ENCODE measurements around the gene COL5A2.

The COL5A2 gene

DNA sequence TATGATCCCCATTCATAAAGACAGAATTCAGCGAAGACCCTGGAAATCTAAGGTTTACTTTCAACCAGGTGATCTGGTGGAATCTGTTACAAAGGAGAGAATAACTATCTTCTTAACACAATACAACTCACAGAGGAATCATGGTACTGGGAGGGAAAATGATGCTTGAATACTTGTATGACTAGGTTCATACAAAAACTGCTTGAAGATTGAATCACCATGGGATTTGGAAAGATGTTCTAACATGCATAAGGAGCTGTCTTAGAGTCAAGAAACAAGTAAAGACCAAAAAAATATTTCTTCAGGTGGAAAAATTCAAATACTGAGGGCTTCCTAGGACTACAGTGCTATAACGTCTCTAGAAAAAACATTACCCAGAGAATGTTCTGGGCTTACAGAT, 32.2 kb downstream of the COL5A2 start:
- DNase-seq (ENCODE audit: low read depth in 2 of 2) = no peak

DNA sequence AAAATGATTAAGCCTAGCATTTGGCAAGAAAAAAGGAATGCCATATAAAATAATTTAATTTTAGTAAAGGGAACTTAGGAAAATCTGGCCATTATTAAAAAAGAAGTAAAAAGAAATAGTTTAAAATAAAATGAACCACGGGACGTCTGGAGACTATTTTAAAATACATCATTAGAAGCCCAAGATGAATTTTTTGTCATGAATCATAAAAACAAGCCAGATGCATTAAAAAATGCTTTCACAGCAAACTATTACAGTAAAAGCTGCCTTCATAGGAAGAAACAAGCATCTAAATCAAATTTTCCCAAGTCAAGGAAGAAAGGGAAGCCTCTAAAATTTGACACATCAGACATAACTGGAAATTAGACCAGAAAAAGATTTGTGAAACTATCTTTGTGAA, 33.0 kb downstream of the COL5A2 start:
- DNase-seq (ENCODE audit: low read depth in 2 of 2) = no peak

DNA sequence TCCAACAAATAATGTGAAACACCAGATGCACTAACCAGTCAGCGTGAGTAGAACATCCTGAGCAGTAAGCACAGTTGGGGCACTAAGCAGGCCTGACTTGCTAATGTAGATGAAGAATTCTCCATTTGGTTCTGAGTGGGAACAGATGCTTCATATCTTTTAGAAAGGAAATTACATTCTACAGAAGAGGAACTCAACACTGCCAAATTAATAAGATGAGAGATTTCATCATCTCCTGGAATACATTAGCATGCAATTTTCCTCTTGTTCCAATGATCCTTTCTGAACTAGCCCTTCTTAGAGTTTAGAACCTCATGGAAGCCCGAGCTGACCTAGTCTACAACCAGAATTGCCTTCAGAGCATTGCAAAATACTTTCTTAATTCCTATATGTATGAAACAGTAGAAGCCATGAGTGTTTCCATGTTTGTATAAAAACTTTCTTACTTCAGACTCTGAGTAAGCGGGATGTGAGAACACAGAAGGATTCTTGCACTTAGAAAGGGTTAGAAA, 34.8 kb downstream of the COL5A2 start:
- no peak for DNase-seq (ENCODE audit: low read depth in 2 of 2)

DNA sequence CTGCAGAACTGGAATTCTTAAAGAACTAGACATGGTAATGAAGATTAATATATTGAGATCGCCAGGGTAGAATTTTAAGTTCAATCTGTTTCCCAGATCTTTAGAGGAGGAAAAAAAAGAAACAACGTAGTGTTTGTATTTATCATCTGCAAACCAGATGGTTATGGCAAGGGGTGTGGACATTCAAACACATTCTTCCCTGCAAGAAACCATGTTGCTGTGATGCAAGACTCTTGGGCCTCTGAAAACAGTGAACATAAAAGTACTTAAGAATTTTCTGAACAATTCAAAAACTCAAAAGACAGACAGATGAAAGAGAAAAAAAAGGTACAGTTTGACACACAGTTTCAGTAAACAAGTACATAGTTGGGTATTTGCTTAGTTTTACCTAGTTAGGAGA, 35.6 kb downstream of the COL5A2 start:
- no peak for DNase-seq (ENCODE audit: low read depth in 2 of 2)

DNA sequence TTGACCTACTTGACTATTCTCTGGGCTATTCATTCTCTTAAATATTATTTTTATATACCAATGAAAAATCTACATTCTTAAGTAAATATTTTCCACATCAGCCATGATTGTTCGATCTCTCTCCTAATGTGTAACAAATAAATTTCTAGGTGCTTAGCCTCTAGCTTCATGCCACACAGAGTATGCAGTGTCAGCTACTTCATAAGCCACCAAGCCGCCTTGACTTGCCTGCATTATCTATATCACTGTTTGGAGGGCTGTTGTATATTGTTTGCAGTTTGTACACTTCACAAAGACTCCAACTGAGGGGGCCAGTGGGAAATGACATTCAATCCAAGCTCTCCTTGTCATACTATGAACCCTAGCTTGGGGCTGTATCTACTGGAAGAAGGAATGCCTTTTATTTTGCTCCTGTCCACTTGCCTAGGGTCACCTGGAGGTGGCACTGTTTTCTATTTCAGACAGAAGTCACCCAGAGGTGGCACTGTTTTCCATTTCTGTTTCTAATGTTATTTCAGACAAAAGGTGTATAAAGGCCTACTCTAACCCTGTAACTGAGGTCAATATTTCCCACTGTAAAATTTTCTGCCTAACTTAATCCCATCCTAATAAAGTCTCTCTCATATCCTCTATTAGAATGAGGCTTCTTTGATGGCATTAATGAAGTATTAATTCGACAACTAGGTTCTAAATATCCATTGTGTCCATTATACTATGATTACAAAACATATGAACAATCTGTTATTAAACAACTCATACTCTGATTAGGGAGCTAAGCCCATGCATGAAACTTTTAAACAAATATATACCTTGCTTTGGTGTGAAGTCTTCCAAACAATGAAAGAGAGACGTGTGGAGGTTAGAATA, 36.4 kb downstream of the COL5A2 start:
- no peak for DNase-seq (ENCODE audit: low read depth in 2 of 2)

DNA sequence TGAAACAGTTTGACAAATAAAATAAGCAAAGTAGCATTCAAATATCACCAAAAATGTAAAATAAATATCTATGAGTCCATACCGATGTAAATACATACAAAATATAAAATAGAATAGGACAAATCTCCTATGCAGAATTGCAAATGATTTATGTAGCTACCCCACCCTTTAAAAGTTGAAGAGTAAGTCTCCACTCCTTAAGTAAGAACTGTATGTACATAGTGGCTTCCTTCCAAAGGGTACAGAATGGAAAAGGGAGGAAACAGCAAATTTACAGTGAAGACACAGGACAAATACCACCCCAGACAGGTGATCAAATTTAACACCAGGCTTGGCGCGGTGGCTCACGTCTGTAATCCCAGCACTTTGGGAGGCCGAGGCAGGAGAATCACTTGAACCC, 40.8 kb downstream of the COL5A2 start:
- no peak for DNase-seq (ENCODE audit: low read depth in 2 of 2)

DNA sequence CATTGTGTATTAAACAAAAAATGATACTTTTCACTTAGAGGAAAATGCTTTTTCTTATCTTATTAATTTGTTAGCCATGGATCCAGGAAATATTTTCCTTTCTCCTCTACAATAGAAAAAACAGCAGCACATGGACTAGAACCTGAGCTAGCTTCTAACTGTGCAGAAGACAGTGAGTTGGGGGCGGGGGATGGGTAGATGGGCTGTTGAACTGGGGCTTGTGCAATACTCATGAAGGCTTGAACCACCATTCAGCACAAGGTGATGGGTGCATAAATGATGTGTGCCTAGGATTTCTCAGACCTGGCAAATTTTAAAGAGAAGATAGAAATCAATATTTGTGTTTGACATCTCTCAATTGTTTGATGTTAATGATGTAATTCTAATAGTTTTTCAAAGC, 42.0 kb downstream of the COL5A2 start:
- no peak for DNase-seq (ENCODE audit: low read depth in 2 of 2)

DNA sequence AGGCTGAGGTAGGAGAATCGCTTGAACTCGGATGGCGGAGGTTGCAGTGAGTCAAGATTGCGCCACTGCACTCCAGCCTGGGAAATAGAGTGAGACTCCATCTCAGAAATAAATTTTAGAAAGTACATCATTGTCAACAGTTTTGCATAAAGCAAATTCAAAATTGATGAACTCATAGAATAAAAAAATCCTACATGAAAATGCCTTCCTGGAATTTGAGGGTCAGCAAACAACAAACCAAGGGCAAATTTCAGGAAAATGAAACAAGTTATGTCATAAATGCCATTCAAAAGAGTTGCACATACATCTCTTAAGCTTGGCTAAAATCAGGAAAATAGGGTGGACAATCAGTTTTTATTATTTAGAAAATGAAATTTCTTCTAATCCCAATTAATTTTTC, 45.1 kb downstream of the COL5A2 start:
- DNase-seq (ENCODE audit: low read depth in 2 of 2) = no peak

DNA sequence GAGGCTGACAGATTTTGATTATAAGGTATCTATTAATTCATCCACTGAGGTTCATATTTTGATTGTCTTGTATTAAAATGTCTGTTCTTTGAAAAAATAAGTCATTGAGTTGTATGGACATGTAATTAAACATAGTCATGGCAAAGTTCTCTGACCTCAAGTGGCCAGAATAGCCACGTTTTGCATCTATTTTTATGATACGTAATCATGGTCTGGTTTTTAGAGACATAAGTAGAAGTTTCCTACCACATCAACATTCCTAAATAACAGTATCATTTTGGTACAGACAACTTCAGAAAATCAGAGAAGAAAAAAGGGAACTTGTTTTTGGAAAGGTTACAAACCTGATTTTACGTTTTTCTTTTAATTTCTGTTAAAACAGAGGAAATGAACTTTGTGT, 47.6 kb downstream of the COL5A2 start:
- no peak for DNase-seq (ENCODE audit: low read depth in 2 of 2)

DNA sequence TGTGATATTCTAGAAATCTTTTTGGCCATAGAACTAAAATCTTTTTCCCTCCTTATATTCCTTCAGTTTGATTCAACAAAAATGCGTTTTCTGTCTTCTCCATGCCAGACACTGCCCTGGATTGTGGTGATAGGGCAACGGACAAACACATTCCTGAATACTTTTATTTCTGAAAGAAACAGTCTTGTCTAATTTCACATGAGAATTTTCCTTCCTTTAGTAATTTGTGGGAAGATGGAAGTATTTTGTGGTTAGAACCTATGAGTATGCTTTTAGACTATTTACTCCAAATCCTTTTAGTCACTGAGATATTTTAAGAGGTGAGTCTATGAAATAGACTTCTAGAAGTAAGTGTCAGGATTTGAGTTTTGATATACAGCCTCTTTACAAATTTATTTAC, 49.6 kb downstream of the COL5A2 start:
- no peak for DNase-seq (ENCODE audit: low read depth in 2 of 2)

DNA sequence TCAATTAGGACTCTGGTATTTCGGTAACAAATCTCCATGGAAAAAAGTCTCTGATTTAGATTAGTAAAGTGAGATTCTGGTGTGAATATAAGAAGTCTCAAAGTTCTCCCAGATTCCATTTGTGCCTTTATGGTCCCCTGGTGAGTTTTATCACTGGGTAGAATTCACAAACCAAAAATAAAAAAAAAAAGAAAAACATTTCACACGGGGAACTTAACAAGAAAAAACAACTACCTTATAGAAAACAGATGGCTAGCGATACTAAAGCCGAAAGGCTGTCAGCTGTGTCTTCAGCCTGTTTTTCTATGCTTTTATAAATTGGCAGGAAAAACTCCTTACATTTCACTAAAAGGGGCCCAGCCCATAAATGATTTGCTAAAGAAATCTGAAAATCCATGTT, 50.6 kb downstream of the COL5A2 start:
- DNase-seq (ENCODE audit: low read depth in 2 of 2) = no peak

DNA sequence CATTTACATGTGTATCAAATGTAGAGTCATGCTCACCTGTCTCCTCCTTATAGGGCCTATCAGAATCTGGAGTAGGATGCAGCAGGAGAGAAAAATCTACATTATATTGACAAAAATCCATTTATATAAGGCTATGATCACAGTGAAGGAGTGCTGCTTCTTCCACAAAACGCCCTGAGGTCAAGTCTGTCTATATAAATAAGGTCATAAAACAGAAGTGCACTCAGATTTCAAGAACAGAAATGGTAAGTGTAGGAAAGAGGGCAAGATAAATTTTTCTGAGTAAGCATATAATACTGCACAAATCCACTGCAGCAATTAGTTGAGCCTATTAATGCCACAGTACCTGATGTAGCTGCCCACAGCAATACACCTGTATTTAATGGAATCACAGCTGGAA, 51.8 kb downstream of the COL5A2 start:
- no peak for DNase-seq (ENCODE audit: low read depth in 2 of 2)

DNA sequence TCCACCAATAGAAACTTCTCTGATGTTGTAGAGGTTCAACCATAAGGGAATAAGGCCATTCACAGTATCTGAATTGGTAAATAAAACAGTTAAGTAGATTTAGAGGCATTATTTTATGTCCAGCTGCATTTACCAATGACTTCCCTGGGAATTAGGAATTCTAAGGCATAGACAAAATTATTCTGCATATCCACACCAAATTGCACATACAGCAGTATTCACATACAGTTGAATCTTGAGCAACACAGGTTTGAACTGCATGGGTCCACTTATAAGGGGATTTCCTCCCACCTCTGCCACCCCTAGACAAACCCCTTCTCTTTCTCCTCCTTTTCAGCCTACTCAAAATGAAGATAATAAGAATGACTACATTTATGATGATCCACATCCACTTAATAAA, 54.4 kb downstream of the COL5A2 start:
- no peak for DNase-seq (ENCODE audit: low read depth in 2 of 2)

DNA sequence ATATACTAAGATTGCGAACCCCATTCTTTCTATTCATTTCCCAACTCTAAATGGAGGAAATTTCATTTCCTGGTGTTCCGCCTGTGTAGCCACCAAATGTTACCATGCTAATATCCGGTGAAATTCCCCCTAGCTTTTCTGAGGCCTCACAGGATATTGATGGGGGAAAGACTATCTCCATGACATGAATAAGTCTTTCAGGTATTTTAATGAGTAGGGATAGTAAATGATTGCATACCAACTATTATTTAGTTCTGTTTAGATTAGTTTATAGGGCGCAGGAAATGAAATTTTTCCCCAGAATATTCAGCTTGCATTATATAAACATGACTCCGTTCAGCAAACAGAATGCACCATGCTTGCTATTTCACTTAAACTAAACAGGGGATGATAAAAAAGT, 55.4 kb downstream of the COL5A2 start:
- no peak for DNase-seq (ENCODE audit: low read depth in 2 of 2)

DNA sequence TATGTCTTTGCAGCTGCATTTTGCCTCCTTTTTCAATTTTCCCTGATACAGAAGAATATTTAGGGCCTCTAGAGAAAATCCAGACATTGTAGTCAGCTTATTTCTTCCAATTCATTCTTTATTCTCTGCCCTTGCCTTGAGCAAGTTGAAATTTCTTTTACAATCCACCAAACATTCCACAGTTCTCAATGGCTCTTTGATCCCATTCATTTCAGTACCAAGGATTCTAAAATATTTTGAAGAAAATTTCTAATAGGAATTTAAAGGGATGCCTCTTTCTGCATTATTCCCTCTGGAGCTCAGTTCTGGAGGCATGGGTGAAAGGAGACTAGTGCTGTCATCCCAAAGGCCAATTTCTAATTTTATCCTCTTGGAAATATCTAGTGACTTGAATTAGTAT, 61.2 kb downstream of the COL5A2 start:
- no peak for DNase-seq (ENCODE audit: low read depth in 2 of 2)

DNA sequence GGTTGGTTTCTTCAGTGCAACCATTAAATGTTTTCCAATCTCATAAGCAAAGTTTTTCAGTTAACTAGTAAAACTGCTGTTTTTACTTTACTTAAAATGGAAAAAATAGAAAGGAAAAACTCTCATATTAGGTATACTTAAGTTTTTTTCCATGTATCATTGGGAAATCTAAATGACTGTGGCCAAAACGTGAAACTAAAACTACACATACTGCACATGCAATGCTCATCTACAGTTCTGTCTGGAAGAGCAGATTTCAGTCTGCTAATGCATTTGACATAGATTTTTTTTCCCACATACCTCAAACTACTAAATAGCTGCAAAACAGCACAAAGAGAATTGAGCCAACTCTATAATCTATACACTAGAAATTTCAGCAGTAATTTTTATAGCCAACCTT, 62.6 kb downstream of the COL5A2 start:
- DNase-seq (ENCODE audit: low read depth in 2 of 2) = no peak

DNA sequence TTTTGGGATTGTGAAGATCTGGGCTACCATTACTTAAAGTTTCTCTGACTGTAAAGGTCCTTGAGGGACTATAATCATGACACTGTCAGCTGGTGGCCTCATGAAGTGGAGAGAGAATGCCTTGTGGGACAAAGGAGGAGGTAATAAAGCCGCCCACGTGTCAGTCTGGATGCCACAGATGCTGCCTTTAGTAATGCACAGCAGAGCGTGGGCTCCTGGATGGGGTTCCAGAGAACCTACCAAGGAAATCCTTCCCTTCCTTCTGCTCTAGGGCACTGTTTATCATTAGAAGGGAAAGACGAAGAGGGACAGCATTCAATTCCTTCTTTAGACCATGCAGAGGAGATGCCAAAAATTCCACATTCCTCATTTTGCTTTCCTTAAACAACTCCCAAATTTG, 63.5 kb downstream of the COL5A2 start:
- DNase-seq (ENCODE audit: low read depth in 2 of 2) = no peak

DNA sequence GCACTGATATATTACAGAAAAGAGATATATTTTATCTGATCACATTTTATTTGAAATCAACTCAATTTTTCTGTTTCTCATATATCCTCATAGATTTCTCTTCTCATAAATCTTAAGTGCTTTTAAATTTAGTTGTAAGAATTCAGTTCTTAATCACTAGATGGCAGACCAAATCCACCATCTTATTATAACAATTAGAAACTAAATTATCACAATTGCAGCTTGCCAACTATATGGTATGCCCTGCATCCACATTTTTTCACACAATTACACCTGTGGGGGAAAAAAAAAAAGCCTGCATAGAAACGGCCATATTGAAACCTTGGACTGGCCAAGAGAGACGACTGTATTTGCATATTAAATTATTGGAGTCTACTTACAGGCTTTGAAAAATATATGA, 64.4 kb downstream of the COL5A2 start:
- no peak for DNase-seq (ENCODE audit: low read depth in 2 of 2)

DNA sequence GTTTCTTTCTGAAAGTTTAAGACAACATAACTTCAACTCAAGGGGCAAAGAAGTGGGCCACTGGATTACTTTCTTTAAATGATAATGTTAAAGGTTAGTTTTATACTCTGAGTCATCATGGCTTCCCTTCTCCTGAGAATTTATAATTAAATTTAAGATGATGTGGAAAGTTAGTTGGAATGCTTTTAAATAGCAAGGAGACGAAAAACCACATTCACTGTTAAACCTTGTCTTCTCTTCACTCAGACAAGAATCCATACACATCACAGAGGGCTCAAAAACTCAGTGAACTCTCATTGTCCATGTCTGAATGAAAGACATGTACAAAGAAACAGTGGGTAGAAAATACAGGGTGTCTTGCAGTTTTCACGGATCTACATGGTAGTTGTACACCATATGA, 65.6 kb downstream of the COL5A2 start:
- no peak for DNase-seq (ENCODE audit: low read depth in 2 of 2)

DNA sequence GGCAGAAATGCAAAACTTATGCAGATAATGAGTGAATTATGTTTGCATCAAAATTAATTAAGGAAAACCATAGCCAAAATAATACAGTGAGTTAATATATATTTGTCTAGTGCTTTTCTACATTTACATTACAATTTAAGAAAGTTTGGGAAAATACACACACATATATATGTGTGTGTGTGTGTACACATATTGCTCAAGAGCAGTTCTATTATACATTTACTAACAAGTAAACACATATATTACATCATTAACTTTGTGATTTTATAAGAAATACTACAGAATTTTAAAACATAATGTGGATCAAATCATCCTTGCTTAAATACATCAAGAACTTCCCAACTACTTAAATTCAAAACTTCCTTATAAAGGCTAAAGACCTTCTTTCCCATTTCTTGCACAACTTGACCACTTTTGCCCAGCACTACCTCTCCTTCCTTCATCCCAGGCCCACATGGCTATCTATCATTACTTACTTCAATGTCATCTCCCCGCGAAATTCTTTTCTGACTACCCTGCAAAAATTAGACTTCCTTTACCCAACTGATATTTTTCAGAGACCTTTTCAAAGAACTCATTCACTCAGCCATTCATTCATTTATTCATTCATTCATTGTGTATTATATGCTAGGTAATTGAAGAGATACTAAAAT, 68.4 kb downstream of the COL5A2 start:
- DNase-seq (ENCODE audit: low read depth in 2 of 2) = no peak

DNA sequence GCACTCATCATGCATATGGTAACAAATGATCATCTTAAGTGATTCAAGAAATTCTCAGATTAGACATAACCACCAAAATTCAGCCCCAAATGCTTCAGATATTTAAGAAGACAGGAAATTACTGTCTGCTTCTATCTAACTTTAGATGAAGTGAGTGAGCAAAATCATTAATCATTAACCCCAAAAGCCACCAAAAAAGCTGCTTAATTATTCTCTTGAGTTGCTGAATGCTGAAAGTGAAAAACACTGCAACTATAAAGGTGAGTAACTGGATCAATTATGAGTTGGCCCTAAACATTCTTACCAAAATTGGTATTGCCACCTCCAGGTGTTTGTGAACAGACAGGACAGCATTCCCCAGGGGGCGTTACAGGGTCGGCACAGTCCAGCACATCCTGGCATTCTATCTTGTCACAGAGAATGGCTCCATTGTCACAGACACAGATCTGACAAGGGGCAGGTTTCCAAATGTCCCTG, 69.6 kb downstream of the COL5A2 start:
- no peak for DNase-seq (ENCODE audit: low read depth in 2 of 2)

DNA sequence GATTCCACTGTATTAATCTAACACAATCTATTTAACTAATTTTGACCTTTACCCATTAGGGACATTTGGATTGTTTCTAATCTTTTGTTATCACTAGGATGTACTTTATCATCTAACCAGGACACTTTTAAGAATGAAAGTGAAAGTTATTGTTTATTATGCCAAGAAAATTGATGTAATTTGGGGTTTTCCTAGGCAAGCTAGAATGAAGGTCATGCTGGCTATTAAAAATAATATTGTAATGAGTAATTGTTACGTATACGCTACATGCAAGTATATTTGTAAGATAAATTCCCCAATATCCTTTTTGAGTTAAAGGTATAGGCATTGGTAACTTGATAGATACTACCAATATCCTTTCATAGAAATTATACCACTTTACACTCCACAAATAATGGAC, 74.6 kb downstream of the COL5A2 start:
- no peak for DNase-seq (ENCODE audit: low read depth in 2 of 2)

DNA sequence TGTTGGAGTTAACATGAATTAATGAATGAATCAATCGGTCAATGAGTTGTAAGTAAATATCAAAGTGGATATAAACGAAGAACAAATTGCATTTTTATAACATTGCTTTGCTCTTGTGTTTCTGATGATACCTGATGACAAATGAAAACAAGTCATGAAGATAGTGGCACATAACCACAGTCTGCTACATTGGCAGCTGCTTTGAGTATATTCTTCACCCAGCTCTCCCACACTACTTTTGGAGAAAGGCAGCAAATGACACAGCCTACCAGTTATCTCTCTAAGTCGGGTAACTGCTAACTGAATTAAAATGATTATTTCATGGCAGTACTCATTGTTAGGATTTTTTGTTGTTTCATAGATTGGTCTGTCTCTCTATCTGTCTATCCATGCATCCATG, 76.8 kb downstream of the COL5A2 start:
- no peak for DNase-seq (ENCODE audit: low read depth in 2 of 2)

Measured in stimulated activated CD8-positive, alpha-beta memory T cell treated with anti-CD3 and anti-CD28 coated beads, Interleukin-2, amount 100 ng/mL, for 1 hour (primary cell).